ENCODE measurements around the gene NAV2.

DNA sequence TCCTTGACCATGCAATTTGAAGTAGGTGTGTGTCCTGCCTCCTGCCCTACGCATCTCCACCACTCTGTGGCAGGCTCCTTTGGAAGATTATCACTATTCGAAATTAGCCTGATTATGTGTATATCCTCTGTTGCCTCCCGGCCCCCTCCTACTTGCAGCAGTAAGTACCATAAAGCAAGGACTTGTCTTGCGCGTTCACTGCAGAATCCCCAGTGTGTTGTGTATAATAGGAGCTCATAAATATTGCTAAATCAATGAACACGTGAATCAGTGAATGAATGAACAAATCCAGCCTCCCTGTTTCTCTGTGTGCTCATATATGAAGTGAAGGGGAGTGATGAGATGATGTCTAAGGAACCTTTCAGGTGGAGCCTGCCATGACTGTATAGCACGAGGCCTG is 237.0 kb downstream of the NAV2 start:
- TF ChIP-seq, protein P1, sequence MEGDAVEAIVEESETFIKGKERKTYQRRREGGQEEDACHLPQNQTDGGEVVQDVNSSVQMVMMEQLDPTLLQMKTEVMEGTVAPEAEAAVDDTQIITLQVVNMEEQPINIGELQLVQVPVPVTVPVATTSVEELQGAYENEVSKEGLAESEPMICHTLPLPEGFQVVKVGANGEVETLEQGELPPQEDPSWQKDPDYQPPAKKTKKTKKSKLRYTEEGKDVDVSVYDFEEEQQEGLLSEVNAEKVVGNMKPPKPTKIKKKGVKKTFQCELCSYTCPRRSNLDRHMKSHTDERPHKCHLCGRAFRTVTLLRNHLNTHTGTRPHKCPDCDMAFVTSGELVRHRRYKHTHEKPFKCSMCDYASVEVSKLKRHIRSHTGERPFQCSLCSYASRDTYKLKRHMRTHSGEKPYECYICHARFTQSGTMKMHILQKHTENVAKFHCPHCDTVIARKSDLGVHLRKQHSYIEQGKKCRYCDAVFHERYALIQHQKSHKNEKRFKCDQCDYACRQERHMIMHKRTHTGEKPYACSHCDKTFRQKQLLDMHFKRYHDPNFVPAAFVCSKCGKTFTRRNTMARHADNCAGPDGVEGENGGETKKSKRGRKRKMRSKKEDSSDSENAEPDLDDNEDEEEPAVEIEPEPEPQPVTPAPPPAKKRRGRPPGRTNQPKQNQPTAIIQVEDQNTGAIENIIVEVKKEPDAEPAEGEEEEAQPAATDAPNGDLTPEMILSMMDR (IDR thresholded peaks at IDR 0.05): no peak
- no peak for TF ChIP-seq POLR2A (IDR thresholded peaks at IDR 0.05)
